GM18907 (cell line): ENCODE measurements around the gene CCDC188.

Experiments
- ATAC-seq: cut with Tn5 transposase; IDR thresholded peaks from one replicate; pipeline ENCODE4 v1.9.1; 2021; ENCODE audit warnings: mild to moderate bottlenecking, moderate library complexity; ENCODE audit not compliant: unreplicated experiment

The CCDC188 gene

GRCh38 chr22:20150381-20151275 lies at the start of gene CCDC188:
Gene CCDC188 (minus strand): TSS chr22:20151055. CDS start chr22:20150986, 69 bp downstream.
- no peak for ATAC-seq

- no peak for ATAC-seq
These were observed 49.1 kb upstream of the CCDC188 start for GRCh38 chr22:20199906-20200305.

GRCh38 chr22:20199413-20199842 lies 48.6 kb upstream of the CCDC188 start:
- ATAC-seq: no peak

GRCh38 chr22:20198557-20199319 lies 47.9 kb upstream of the CCDC188 start:
- ATAC-seq: no peak

GRCh38 chr22:20197407-20198030 lies 46.7 kb upstream of the CCDC188 start:
- no peak for ATAC-seq

GRCh38 chr22:20196094-20196842 lies 45.4 kb upstream of the CCDC188 start:
- no peak for ATAC-seq

- ATAC-seq: no peak
These were observed 44.1 kb upstream of the CCDC188 start for GRCh38 chr22:20194681-20195593.

GRCh38 chr22:20193761-20194494 lies 43.1 kb upstream of the CCDC188 start:
- no peak for ATAC-seq

GRCh38 chr22:20192972-20193760 lies 42.3 kb upstream of the CCDC188 start:
- ATAC-seq: no peak

GRCh38 chr22:20192293-20192971 lies 41.6 kb upstream of the CCDC188 start:
- no peak for ATAC-seq

- ATAC-seq: no peak
These were observed 40.9 kb upstream of the CCDC188 start for GRCh38 chr22:20191803-20192202.

- no peak for ATAC-seq
These were observed 40.2 kb upstream of the CCDC188 start for GRCh38 chr22:20191000-20191515.

- ATAC-seq: no peak
These were observed 37.7 kb upstream of the CCDC188 start for GRCh38 chr22:20188567-20188877.

- ATAC-seq: no peak
These were observed 37.1 kb upstream of the CCDC188 start for GRCh38 chr22:20187777-20188566.

GRCh38 chr22:20186871-20187546 lies 36.2 kb upstream of the CCDC188 start:
- ATAC-seq: no peak

GRCh38 chr22:20186183-20186870 lies 35.5 kb upstream of the CCDC188 start:
- no peak for ATAC-seq
